Mesendoderm (in vitro differentiated cells): ENCODE data around the gene BACE2.

Experiments
- DNase-seq: peaks from one replicate; pipeline ENCODE4 v3.0.0; 2013
- H2AK5ac ChIP-seq: 2 replicates; pipeline ENCODE4 v1.6.1; 2013; ENCODE audit warnings: low read length, inconsistent platforms
- H2BK120ac ChIP-seq: 2 replicates; pipeline ENCODE4 v1.6.1; 2013; ENCODE audit warnings: low read depth, mild to moderate bottlenecking, low read length, moderate library complexity, mixed read lengths
- H2BK15ac ChIP-seq: replicated peaks from 2 replicates; pipeline ENCODE4 v1.6.1; 2013; ENCODE audit warnings: low read depth, mild to moderate bottlenecking, moderate library complexity
- H2BK5ac ChIP-seq: 2 replicates; pipeline ENCODE4 v1.6.1; 2013; ENCODE audit warnings: low read length, inconsistent platforms
- H3K18ac ChIP-seq: 2 replicates; pipeline ENCODE4 v1.6.1; 2013; ENCODE audit warnings: mild to moderate bottlenecking, low read length, mixed read lengths
- H3K23ac ChIP-seq: one replicate; pipeline ENCODE4 v1.6.1; 2013; ENCODE audit warnings: low read length
- H3K27ac ChIP-seq: 2 replicates; pipeline ENCODE4 v1.5.1; 2013; ENCODE audit warnings: low read depth, mild to moderate bottlenecking, inconsistent platforms, low read length, moderate library complexity
- H3K27me3 ChIP-seq: 2 replicates; pipeline ENCODE4 v1.6.1; 2013; ENCODE audit warnings: low read length, control low read depth, mild to moderate bottlenecking, inconsistent platforms; ENCODE audit not compliant: insufficient read depth, poor library complexity
- H3K36me3 ChIP-seq: 2 replicates; pipeline ENCODE4 v1.6.1; 2013; ENCODE audit warnings: low read length, inconsistent platforms; ENCODE audit not compliant: control insufficient read depth, insufficient read depth
- H3K4ac ChIP-seq: one replicate; pipeline ENCODE4 v1.6.1; 2013; ENCODE audit warnings: low read depth, mild to moderate bottlenecking, low read length, moderate library complexity
- H3K4me1 ChIP-seq: 2 replicates; pipeline ENCODE4 v1.6.1; 2013; ENCODE audit warnings: low read depth, low read length, inconsistent platforms; ENCODE audit not compliant: control insufficient read depth
- H3K4me2 ChIP-seq: 2 replicates; pipeline ENCODE4 v1.6.1; 2013; ENCODE audit warnings: low read length
- H3K4me3 ChIP-seq: 2 replicates; pipeline ENCODE4 v1.5.1; 2013; ENCODE audit warnings: mild to moderate bottlenecking, low read length
- H3K56ac ChIP-seq: one replicate; pipeline ENCODE4 v1.6.1; 2013; ENCODE audit warnings: low read length
- H3K79me1 ChIP-seq: 2 replicates; pipeline ENCODE4 v1.6.1; 2013; ENCODE audit warnings: low read length, inconsistent platforms
- H3K79me2 ChIP-seq: 2 replicates; pipeline ENCODE4 v1.6.1; 2013; ENCODE audit warnings: mild to moderate bottlenecking, low read length; ENCODE audit not compliant: control insufficient read depth, insufficient read depth
- H3K9ac ChIP-seq: 2 replicates; pipeline ENCODE4 v1.6.1; 2013; ENCODE audit warnings: low read length, inconsistent platforms
- H4K5ac ChIP-seq: one replicate; pipeline ENCODE4 v1.6.1; 2013; ENCODE audit warnings: low read length
- H4K8ac ChIP-seq: one replicate; pipeline ENCODE4 v1.6.1; 2013; ENCODE audit warnings: low read depth, mild to moderate bottlenecking, control low read depth, low read length, moderate library complexity
- WGBS: extraction: QIAGEN DNeasy Blood & Tissue Kit; methylation state at CpG from one replicate; pipeline ENCODE4 v1.1.7; 2013; ENCODE audit warnings: low lambda C conversion rate, missing lambda C conversion rate; ENCODE audit not compliant: insufficient coverage; ENCODE audit errors: extremely low coverage; 5-methylcytosine and 5-hydroxymethylcytosine counted together

Gene BACE2

GRCh38 chr21:41217671-41218385 lies 49.9 kb downstream of the BACE2 start:
- H3K4me2 ChIP-seq, result no peak overlapping the region
- no peak overlapping the region for H4K8ac ChIP-seq
- no peaks in the 10 kb centered on the region for H3K79me1 ChIP-seq
- no peak overlapping the region for H2BK5ac ChIP-seq
- H3K4me1 ChIP-seq, result peaks cover 2% of the 10 kb centered on the region
- H2AK5ac ChIP-seq, result no peak overlapping the region
- peak; percentile 52 for DNase-seq
- H3K4me3 ChIP-seq, result no peak overlapping the region
- no peak overlapping the region for H3K18ac ChIP-seq
- no peak overlapping the region for H3K9ac ChIP-seq
- H3K27me3 ChIP-seq, result no peaks in the 10 kb centered on the region
- no peak overlapping the region for H3K23ac ChIP-seq
- H3K27ac ChIP-seq, result no peak overlapping the region
- WGBS, result no CpG with 5 or more reads among the region's 12 CpGs
- H4K5ac ChIP-seq, result no peak overlapping the region
- no peak overlapping the region for H3K56ac ChIP-seq
- H3K36me3 ChIP-seq, result peaks cover 1% of the 10 kb centered on the region
- H2BK15ac ChIP-seq, result no peak overlapping the region
- no peak overlapping the region for H2BK120ac ChIP-seq
- no peak overlapping the region for H3K4ac ChIP-seq
- no peaks in the 10 kb centered on the region for H3K79me2 ChIP-seq

- H4K5ac ChIP-seq, result no peak overlapping the region
- H3K27ac ChIP-seq, result no peak overlapping the region
- no peak overlapping the region for H2BK15ac ChIP-seq
- H3K23ac ChIP-seq, result no peak overlapping the region
- no peak overlapping the region for H2BK5ac ChIP-seq
- DNase-seq, result no peak
- H2BK120ac ChIP-seq, result no peak overlapping the region
- H3K79me1 ChIP-seq, result no peaks in the 10 kb centered on the region
- no peak overlapping the region for H2AK5ac ChIP-seq
- peaks cover 2% of the 10 kb centered on the region for H3K4me1 ChIP-seq
- no peak overlapping the region for H4K8ac ChIP-seq
- WGBS, result no CpG with 5 or more reads among the region's 14 CpGs
- no peak overlapping the region for H3K4ac ChIP-seq
- no peak overlapping the region for H3K4me3 ChIP-seq
- H3K18ac ChIP-seq, result no peak overlapping the region
- no peaks in the 10 kb centered on the region for H3K79me2 ChIP-seq
- no peak overlapping the region for H3K9ac ChIP-seq
- H3K4me2 ChIP-seq, result no peak overlapping the region
- no peak overlapping the region for H3K56ac ChIP-seq
- H3K27me3 ChIP-seq, result no peaks in the 10 kb centered on the region
- H3K36me3 ChIP-seq, result peaks cover 1% of the 10 kb centered on the region
Measured at GRCh38 chr21:41219498-41220207, 51.7 kb downstream of the BACE2 start.

GRCh38 chr21:41220208-41220733 lies 52.3 kb downstream of the BACE2 start:
- Histone ChIP-seq H3K4me1 (peaks cover 2% of the 10 kb centered on the region), H3K27me3 (no peaks in the 10 kb centered on the region), H3K18ac (no peak overlapping the region), H4K5ac (no peak overlapping the region), H3K79me1 (no peaks in the 10 kb centered on the region), H3K36me3 (peaks cover 1% of the 10 kb centered on the region), H2BK15ac (no peak overlapping the region), H3K79me2 (no peaks in the 10 kb centered on the region), H3K4me3 (no peak overlapping the region), H2AK5ac (no peak overlapping the region), H3K23ac (no peak overlapping the region), H2BK120ac (no peak overlapping the region), H3K4ac (no peak overlapping the region), H3K56ac (no peak overlapping the region), H3K9ac (no peak overlapping the region), H3K27ac (no peak overlapping the region), H4K8ac (no peak overlapping the region), H2BK5ac (no peak overlapping the region), H3K4me2 (no peak overlapping the region)
- peak; percentile 25 for DNase-seq
- no CpG with 5 or more reads among the region's 8 CpGs for WGBS

GRCh38 chr21:41222247-41223068 lies 54.5 kb downstream of the BACE2 start:
- Histone ChIP-seq H3K9ac (no peak overlapping the region), H2BK15ac (no peak overlapping the region), H4K8ac (no peak overlapping the region), H4K5ac (no peak overlapping the region), H3K4me1 (peaks cover under 1% of the 10 kb centered on the region), H3K27ac (no peak overlapping the region), H3K36me3 (peaks cover 1% of the 10 kb centered on the region), H3K4me3 (no peak overlapping the region), H3K27me3 (no peaks in the 10 kb centered on the region), H3K56ac (no peak overlapping the region), H3K4me2 (no peak overlapping the region), H3K23ac (no peak overlapping the region), H3K79me2 (no peaks in the 10 kb centered on the region), H2BK120ac (no peak overlapping the region), H3K18ac (no peak overlapping the region), H2BK5ac (no peak overlapping the region), H3K79me1 (no peaks in the 10 kb centered on the region), H2AK5ac (no peak overlapping the region), H3K4ac (no peak overlapping the region)
- no CpG with 5 or more reads among the region's 19 CpGs for WGBS
- no peak for DNase-seq

- Histone ChIP-seq H3K36me3 (peaks cover 1% of the 10 kb centered on the region), H3K4me2 (no peak overlapping the region), H3K23ac (no peak overlapping the region), H3K9ac (no peak overlapping the region), H3K27ac (no peak overlapping the region), H3K4me3 (no peak overlapping the region), H2BK5ac (no peak overlapping the region), H2BK120ac (no peak overlapping the region), H3K18ac (no peak overlapping the region), H4K8ac (no peak overlapping the region), H3K79me1 (no peaks in the 10 kb centered on the region), H3K27me3 (no peaks in the 10 kb centered on the region), H4K5ac (no peak overlapping the region), H3K79me2 (no peaks in the 10 kb centered on the region), H2AK5ac (no peak overlapping the region), H3K56ac (no peak overlapping the region), H2BK15ac (no peak overlapping the region), H3K4ac (no peak overlapping the region), H3K4me1 (no peaks in the 10 kb centered on the region)
- WGBS, result no CpG with 5 or more reads among the region's 8 CpGs
- DNase-seq, result no peak
Measured at GRCh38 chr21:41226853-41227252, 58.9 kb downstream of the BACE2 start.
